ENCODE data around the gene CENPU. TPM values are rescaled to one million over a fixed set of nuclear protein-coding genes. Genes with fewer than 3 reads are reported as not detected.
"Not testable (repeated sequence)": the region's sequence is repeated elsewhere in the genome, so short reads cannot be mapped to it uniquely, and the experiment has no call there.

The CENPU gene
- polyA plus RNA-seq, 1 experiment = 8.0 TPM

DNA sequence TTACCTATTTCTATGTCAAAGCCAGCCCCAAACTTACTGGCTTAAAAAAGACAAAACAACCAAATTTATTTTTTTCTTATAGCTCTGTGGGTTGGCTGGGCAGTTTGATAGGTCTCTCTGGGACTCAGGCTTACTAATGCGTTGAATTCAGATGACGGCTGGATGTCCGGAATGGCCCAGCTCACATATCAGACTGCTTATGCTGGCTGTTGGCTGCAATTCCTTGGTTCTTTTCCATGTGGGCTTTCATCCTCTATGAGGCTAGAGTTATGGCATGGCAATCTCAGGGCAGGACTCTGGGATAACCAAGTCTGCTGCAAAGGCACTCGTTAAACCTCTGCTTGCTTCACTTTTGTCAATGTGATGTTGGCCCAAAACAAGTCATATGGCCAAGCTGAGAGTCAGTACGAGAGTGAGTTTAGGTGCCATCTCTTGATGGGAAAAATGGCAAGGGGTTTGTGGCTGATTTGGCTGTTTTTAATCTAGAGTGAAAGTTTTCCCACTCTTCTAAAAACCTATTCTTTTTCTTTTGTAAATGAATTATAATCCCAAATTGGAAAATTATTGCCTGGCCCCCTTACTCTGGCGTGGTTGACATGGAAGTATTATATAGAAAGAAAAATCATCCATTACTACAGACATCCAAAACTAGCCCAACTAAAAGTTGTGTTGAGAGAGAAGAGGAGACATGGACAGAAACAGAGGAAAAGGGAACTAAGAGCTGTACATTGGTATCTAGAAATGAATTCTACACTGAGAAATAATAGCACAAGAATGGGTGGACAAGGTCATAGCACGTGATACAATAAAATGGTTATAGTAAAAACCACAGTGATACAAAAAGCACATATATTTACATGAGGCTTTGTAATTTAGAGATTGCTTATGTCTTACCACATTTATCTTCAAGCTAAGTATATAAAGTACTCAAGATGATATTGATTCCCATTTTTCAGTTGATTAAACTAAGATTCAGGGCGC lies 77.7 kb downstream of the CENPU start:
- no peaks in the 10 kb centered on the region for H3K27me3 ChIP-seq (ENCODE audit: control insufficient read depth, insufficient read depth, low read length)
- H3K27ac ChIP-seq (ENCODE audit: low read depth, low read length) = no peak overlapping the region
- CTCF ChIA-PET = interaction anchor here (0.6 kb wide), 1 partner anchor 440 kb away, joined by 3 read pairs; no protein-coding TSS in a partner anchor
- no peak for DNase-seq (ENCODE audit: low read depth, low spot score)
- H3K4me3 ChIP-seq (ENCODE audit: low read depth, low read length) = no peak overlapping the region
- TF ChIP-seq, protein P1, sequence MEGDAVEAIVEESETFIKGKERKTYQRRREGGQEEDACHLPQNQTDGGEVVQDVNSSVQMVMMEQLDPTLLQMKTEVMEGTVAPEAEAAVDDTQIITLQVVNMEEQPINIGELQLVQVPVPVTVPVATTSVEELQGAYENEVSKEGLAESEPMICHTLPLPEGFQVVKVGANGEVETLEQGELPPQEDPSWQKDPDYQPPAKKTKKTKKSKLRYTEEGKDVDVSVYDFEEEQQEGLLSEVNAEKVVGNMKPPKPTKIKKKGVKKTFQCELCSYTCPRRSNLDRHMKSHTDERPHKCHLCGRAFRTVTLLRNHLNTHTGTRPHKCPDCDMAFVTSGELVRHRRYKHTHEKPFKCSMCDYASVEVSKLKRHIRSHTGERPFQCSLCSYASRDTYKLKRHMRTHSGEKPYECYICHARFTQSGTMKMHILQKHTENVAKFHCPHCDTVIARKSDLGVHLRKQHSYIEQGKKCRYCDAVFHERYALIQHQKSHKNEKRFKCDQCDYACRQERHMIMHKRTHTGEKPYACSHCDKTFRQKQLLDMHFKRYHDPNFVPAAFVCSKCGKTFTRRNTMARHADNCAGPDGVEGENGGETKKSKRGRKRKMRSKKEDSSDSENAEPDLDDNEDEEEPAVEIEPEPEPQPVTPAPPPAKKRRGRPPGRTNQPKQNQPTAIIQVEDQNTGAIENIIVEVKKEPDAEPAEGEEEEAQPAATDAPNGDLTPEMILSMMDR (IDR thresholded peaks at IDR 0.05; ENCODE audit: low read depth, low read length) = no peak
- no peaks in the 10 kb centered on the region for H3K9me3 ChIP-seq (ENCODE audit: control insufficient read depth, insufficient read depth, low read length)
- POLR2A ChIA-PET = no interaction called here

DNA sequence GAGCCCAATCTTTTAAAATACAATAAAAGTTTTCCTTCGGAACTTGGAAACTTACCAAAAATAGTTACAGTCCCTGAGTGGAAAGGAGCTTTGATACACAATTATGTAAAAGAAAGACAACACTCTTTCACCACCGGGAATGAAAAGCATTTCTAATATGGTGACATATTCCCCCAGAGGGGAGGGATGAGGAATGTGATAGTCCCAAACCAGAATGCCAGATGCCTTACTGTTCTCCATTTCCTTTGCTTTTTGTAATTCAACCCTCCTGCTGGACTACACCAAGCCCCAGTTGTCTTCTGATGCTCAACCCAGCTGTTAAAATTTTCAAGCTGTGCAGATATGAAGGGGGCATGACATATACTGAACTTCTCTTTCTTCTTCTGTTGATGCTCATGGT lies 80.2 kb downstream of the CENPU start:
- no peak overlapping the region for H3K4me3 ChIP-seq (ENCODE audit: low read depth, low read length)
- DNase-seq (ENCODE audit: low read depth, low spot score) = peak; percentile 37
- TF ChIP-seq, protein P1 (IDR thresholded peaks at IDR 0.05; ENCODE audit: low read depth, low read length) = no peak
- POLR2A ChIA-PET = interaction anchor here (0.6 to 0.9 kb wide), 3 partner anchors 34 to 60 kb away, joined by 3 to 10 read pairs (median 3); no protein-coding TSS in a partner anchor
- no peaks in the 10 kb centered on the region for H3K9me3 ChIP-seq (ENCODE audit: control insufficient read depth, insufficient read depth, low read length)
- no peaks in the 10 kb centered on the region for H3K27me3 ChIP-seq (ENCODE audit: control insufficient read depth, insufficient read depth, low read length)
- CTCF ChIA-PET = interaction anchor here (1.1 kb wide), 1 partner anchor 92 kb away, joined by 3 read pairs; no protein-coding TSS in a partner anchor
- no peak overlapping the region for H3K27ac ChIP-seq (ENCODE audit: low read depth, low read length)

DNA sequence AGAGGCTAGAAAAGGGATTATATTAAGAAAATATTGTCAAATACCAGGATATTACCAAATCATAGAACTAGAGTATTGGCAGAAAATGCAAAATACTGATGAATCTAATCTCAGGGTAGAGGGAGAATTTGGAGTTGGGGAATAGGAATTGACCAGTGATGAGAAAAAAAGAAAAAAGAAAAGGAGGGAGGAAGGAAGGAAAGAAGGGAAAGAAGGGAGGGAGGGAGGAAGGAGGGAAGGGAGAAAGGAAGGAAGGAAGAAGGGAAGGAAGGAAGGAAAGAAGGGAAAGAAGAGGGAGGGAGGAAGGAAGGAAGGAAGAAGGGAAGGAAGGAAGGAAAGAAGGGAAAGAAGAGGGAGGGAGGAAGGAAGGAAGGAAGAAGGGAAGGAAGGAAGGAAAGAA lies 81.2 kb downstream of the CENPU start:
- POLR2A ChIA-PET = interaction anchor here (0.9 kb wide), 1 partner anchor 35 kb away, joined by 3 read pairs; no protein-coding TSS in a partner anchor
- H3K9me3 ChIP-seq (ENCODE audit: control insufficient read depth, insufficient read depth, low read length); CTCF ChIA-PET; DNase-seq (ENCODE audit: low read depth, low spot score); H3K27me3 ChIP-seq (ENCODE audit: control insufficient read depth, insufficient read depth, low read length); H3K27ac ChIP-seq (ENCODE audit: low read depth, low read length); H3K4me3 ChIP-seq (ENCODE audit: low read depth, low read length): not testable (repeated sequence)

DNA sequence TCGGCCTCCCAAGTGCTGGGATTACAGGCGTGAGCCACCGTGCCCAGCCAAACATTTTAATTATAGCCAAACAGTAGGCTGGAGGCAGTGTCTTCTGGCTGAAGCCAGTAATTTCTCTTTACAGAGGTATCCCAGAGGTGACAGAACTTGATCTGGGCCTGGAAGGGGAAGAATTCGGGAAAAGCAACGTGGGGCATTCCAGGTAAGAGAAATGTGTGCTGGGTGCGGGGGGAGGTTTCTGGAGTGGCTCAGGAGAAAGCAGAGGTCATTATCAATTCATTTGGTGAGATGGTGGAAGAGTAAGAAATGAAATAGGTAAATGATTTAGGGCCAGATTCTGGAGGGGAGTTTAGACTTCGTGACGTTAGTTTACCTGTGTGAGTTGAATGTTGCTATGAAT lies 82.0 kb downstream of the CENPU start:
- Histone ChIP-seq H3K27ac (ENCODE audit: low read depth, low read length) (no peak overlapping the region), H3K4me3 (ENCODE audit: low read depth, low read length) (no peak overlapping the region), H3K27me3 (ENCODE audit: control insufficient read depth, insufficient read depth, low read length) (no peaks in the 10 kb centered on the region), H3K9me3 (ENCODE audit: control insufficient read depth, insufficient read depth, low read length) (no peaks in the 10 kb centered on the region)
- TF ChIP-seq, protein P1 (IDR thresholded peaks at IDR 0.05; ENCODE audit: low read depth, low read length) = no peak
- no peak for DNase-seq (ENCODE audit: low read depth, low spot score)
- ChIA-PET POLR2A (no interaction called here), CTCF (no interaction called here)

DNA sequence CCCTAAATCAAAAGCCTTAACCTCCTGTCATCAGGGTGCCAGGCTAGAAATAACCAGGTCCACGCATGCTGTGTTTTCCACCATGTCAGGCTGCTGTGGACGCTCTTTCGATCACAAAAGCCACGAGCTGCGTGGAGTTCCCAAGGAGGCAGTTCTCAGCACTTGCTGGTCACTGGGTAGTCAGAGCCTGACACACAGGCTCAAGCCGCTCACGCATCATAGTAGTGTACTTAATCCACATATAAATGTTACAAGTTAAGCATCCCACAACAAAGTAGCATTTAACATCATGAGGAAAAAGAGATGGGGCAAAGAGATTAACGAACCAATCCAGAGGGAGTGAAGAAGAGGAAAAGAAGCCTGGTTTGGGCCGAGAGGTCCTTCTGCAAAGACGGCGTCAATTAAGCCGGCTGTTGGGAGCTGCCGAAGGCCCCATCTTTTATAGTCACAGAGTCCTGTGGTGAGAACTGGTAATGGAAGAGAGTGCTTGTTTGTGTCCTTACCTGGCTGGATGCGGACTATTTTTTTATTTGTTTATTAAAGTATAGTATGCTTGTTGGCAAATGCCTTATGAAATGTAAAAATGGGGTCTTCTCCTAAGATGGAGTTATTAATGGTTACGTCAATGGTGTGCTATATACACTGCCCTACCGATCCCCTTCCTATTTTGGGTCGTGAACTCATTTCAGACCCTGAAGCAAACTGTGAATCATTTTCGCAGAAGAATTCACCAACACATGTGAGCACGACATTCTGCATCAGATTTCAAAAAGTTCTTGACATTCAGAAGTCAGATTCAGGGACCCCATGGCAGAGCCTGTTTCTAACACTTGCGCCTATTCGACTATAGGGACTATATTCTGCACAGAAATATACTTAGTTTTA lies 83.7 kb downstream of the CENPU start:
- ChIA-PET POLR2A (interaction anchor here (0.5 to 2.8 kb wide), 9 partner anchors 12 to 557 kb away, joined by 3 to 30 read pairs (median 4); partner anchors contain the start of gene CENPU), CTCF (interaction anchor here (0.6 to 1.3 kb wide), 9 partner anchors 12 to 910 kb away, joined by 3 to 9 read pairs (median 4); no protein-coding TSS in a partner anchor)
- TF ChIP-seq, protein P1 (IDR thresholded peaks at IDR 0.05; ENCODE audit: low read depth, low read length) = no peak
- peak overlapping the region; percentile 77 for H3K27ac ChIP-seq (ENCODE audit: low read depth, low read length)
- H3K9me3 ChIP-seq (ENCODE audit: control insufficient read depth, insufficient read depth, low read length) = no peaks in the 10 kb centered on the region
- DNase-seq (ENCODE audit: low read depth, low spot score) = no peak
- H3K4me3 ChIP-seq (ENCODE audit: low read depth, low read length) = peak overlapping the region; percentile 80
- no peaks in the 10 kb centered on the region for H3K27me3 ChIP-seq (ENCODE audit: control insufficient read depth, insufficient read depth, low read length)

Measured in AG04450 (cell line).